Measurements from ENCODE around the gene MASP1. TPM values are rescaled to one million over a fixed set of nuclear protein-coding genes. Genes with fewer than 3 reads are reported as not detected.

MASP1 gene
- polyA plus RNA-seq, 1 donor (not counting 4 experiments of a cell fraction or from before 2014, with no cell fraction given): not detected

- FAIRE-seq (no peak), DNase-seq (ENCODE audit: low read depth, low spot score) (no peak)
- Histone ChIP-seq H4K20me1 (ENCODE audit: control insufficient read depth, extremely low read depth, insufficient read depth, low read length) (no peaks in the 10 kb centered on the region), H3K9ac (ENCODE audit: control insufficient read depth, extremely low read depth, insufficient read depth, low read length) (no peak overlapping the region), H3K27ac (ENCODE audit: control insufficient read depth, insufficient read depth, low read length) (no peak overlapping the region), H3K4me1 (ENCODE audit: control insufficient read depth, extremely low read depth, insufficient read depth, low read length) (peaks cover 6% of the 10 kb centered on the region), H3K27me3 (ENCODE audit: control insufficient read depth, extremely low read depth, insufficient read depth, low read length) (peaks cover 11% of the 10 kb centered on the region), H3K36me3 (ENCODE audit: control insufficient read depth in 2 of 2, extremely low read depth in 1 of 2, insufficient read depth in 2 of 2, low read length in 2 of 2) (no peaks in the 10 kb centered on the region), H3K9me3 (ENCODE audit: control insufficient read depth, low read depth, low read length) (no peaks in the 10 kb centered on the region), H3K4me3 (ENCODE audit: control insufficient read depth in 2 of 3, extremely low read depth in 1 of 3, insufficient read depth in 2 of 3, low read depth in 1 of 3, low read length in 3 of 3) (no peak overlapping the region), H3K79me2 (ENCODE audit: control insufficient read depth, insufficient read depth, low read length) (no peaks in the 10 kb centered on the region), H3K9me1 (ENCODE audit: control insufficient read depth, extremely low read depth, insufficient read depth, low read length) (no peaks in the 10 kb centered on the region), H3K4me2 (ENCODE audit: control insufficient read depth, extremely low read depth, insufficient read depth, low read depth, low read length) (no peak overlapping the region), H2AFZ (ENCODE audit: control insufficient read depth, low read length) (no peak overlapping the region)
- TF ChIP-seq CTCF (optimal IDR thresholded peaks at IDR 0.05 in 1 of 3, IDR thresholded peaks at IDR 0.05 in 1 of 3, conservative IDR thresholded peaks at IDR 0.05 in 1 of 3; ENCODE audit: extremely low read depth in 1 of 3, insufficient read depth in 2 of 3, low read length in 3 of 3): no peak
- TF ChIP-seq EZH2 (IDR thresholded peaks at IDR 0.05; ENCODE audit: low read length): no peak
- dilution Hi-C loops (cut with MboI; ENCODE audit: extremely low pct_ligation_motif_present, low sequenced_read_pairs): loop anchor here (25.0 kb wide), 1 partner anchor 371 kb away; no protein-coding TSS in a partner anchor
Observed at GRCh38 chr3:187315872-187316271, 24.3 kb upstream of the MASP1 start.

- Histone ChIP-seq H3K9me1 (ENCODE audit: control insufficient read depth, extremely low read depth, insufficient read depth, low read length) (no peaks in the 10 kb centered on the region), H3K9ac (ENCODE audit: control insufficient read depth, extremely low read depth, insufficient read depth, low read length) (no peak overlapping the region), H3K4me3 (ENCODE audit: control insufficient read depth in 2 of 3, extremely low read depth in 1 of 3, insufficient read depth in 2 of 3, low read depth in 1 of 3, low read length in 3 of 3) (no peak overlapping the region), H3K36me3 (ENCODE audit: control insufficient read depth in 2 of 2, extremely low read depth in 1 of 2, insufficient read depth in 2 of 2, low read length in 2 of 2) (no peaks in the 10 kb centered on the region), H3K79me2 (ENCODE audit: control insufficient read depth, insufficient read depth, low read length) (no peaks in the 10 kb centered on the region), H3K4me2 (ENCODE audit: control insufficient read depth, extremely low read depth, insufficient read depth, low read depth, low read length) (no peak overlapping the region), H4K20me1 (ENCODE audit: control insufficient read depth, extremely low read depth, insufficient read depth, low read length) (no peaks in the 10 kb centered on the region), H3K27me3 (ENCODE audit: control insufficient read depth, extremely low read depth, insufficient read depth, low read length) (peaks cover 11% of the 10 kb centered on the region), H2AFZ (ENCODE audit: control insufficient read depth, low read length) (no peak overlapping the region), H3K9me3 (ENCODE audit: control insufficient read depth, low read depth, low read length) (no peaks in the 10 kb centered on the region), H3K4me1 (ENCODE audit: control insufficient read depth, extremely low read depth, insufficient read depth, low read length) (peaks cover 5% of the 10 kb centered on the region), H3K27ac (ENCODE audit: control insufficient read depth, insufficient read depth, low read length) (no peak overlapping the region)
- no peak for TF ChIP-seq EZH2 (IDR thresholded peaks at IDR 0.05; ENCODE audit: low read length)
- TF ChIP-seq CTCF (optimal IDR thresholded peaks at IDR 0.05 in 1 of 3, IDR thresholded peaks at IDR 0.05 in 1 of 3, conservative IDR thresholded peaks at IDR 0.05 in 1 of 3; ENCODE audit: extremely low read depth in 1 of 3, insufficient read depth in 2 of 3, low read length in 3 of 3): no peak
- FAIRE-seq (no peak), DNase-seq (ENCODE audit: low read depth, low spot score) (no peak)
- dilution Hi-C loops (cut with MboI; ENCODE audit: extremely low pct_ligation_motif_present, low sequenced_read_pairs): loop anchor here (25.0 kb wide), 1 partner anchor 373 kb away; no protein-coding TSS in a partner anchor
Observed at GRCh38 chr3:187314176-187314575, 22.6 kb upstream of the MASP1 start.
